Activated T-helper 2 cell treated with anti-CD3 and anti-CD28 coated beads, Interferon-gamma antibody, Interleukin-2, Interleukin-4, amounts not matched to agents 10 μg/mL and 5 μg/mL and 100 μg/mL, durations not matched to agents 14 hours and 24 hours and 36 hours (primary cell): ENCODE results near the gene KYNU. TPM values are rescaled to one million over a fixed set of nuclear protein-coding genes. Genes with fewer than 3 reads are reported as not detected.
"Not testable (repeated sequence)": the region's sequence is repeated elsewhere in the genome, so short reads cannot be mapped to it uniquely, and the experiment has no call there.

ENCODE experiments used
- DNase-seq: peaks from one replicate; pipeline ENCODE4 v3.0.0; 2021; ENCODE audit warnings: low spot score
- H3K27ac Mint-ChIP-seq: one replicate; pipeline ENCODE4 v1.8.0; 2021; ENCODE audit warnings: mixed read lengths
- H3K27me3 Mint-ChIP-seq: one replicate; pipeline ENCODE4 v1.8.0; 2021; ENCODE audit warnings: low read depth, mixed read lengths
- H3K36me3 Mint-ChIP-seq: one replicate; pipeline ENCODE4 v1.8.0; 2021; ENCODE audit warnings: low read depth, mixed read lengths
- H3K4me1 Mint-ChIP-seq: one replicate; pipeline ENCODE4 v1.8.0; 2021; ENCODE audit warnings: low read depth, mixed read lengths
- H3K4me3 Mint-ChIP-seq: one replicate; pipeline ENCODE4 v1.8.0; 2021; ENCODE audit warnings: low read depth, mild to moderate bottlenecking, moderate library complexity, mixed read lengths
- H3K9me3 Mint-ChIP-seq: one replicate; pipeline ENCODE4 v1.8.0; 2021; ENCODE audit warnings: mixed read lengths
- intact Hi-C: fragments of 100-400 bp; cut with micrococcal nuclease; formaldehyde crosslinking; loops from one replicate; pipeline ENCODE4 v1.15.1; 2023
- total RNA-seq: library from RNA; stranded (reverse); gene quantifications from 2 replicates; pipeline ENCODE4 v1.2.3, GENCODE V29; 2022

The KYNU gene
- total RNA-seq, 1 donor from 2014 or later: not detected

DNA sequence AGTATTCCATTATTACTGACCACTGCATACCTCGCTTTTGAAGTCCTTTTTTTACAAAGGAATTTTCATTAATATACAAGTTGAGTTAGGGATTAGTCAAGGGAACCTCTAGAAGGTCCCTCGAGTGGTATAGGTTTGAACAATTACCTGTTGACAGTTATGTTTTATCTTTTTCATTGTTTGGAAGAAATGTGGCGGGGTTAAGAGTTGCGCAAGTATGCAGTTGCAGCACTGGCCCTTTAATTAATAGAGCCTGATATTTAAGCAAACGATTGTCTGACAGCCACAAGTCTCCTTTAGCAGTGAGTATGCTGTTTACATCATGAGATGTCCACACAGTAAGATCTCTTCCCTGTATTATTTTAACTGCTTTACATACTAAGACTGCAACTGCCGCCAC lies 24.3 kb downstream of the KYNU start:
- DNase-seq: no peak
- Mint-ChIP-seq H3K36me3 (no peaks in the 10 kb centered on the region), H3K27ac (no peak overlapping the region), H3K4me1 (no peaks in the 10 kb centered on the region), H3K4me3 (no peak overlapping the region), H3K9me3 (no peaks in the 10 kb centered on the region), H3K27me3 (no peaks in the 10 kb centered on the region)
- intact Hi-C loops: no loop called here

DNA sequence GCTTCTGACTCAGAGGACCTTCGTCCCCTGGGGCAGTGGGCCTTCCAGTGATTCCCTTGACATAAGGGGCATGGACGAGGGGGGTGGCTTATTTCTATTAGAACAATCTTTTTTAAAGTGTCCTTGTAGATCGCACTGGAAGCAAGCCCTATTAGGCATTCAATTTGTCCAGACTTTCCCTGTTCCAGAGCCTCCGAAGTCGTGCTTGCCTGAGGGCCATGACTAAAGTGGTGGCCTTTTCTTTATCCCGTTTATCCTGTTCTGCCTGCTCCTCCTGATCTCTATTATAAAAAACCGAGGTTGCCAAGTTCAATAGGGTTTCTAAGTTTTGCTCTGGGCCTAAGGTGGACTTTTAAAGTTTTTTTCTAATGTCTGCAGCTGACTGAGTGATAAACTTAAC lies 26.3 kb downstream of the KYNU start:
- not testable (repeated sequence) for H3K4me1 Mint-ChIP-seq, H3K4me3 Mint-ChIP-seq, H3K36me3 Mint-ChIP-seq

DNA sequence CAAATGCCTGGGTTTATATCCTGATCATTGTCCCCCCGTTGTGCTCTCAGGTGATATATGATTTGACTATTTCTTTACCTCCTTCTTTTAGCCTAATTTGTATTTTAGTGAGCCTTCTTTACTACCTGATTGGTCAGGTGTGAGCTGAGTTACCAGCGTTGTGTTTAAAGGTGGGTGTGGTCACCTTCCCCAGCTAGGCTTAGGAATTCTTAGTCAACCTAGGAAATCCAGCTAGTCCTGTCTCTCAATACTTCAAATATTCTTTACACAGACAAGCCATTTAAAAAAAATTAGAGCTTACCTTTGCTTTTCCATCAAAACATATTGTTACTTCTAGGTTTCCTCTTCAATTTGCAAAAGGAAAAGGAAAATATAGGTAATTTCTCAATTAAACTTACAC lies 30.2 kb downstream of the KYNU start:
- Mint-ChIP-seq H3K9me3 (no peaks in the 10 kb centered on the region), H3K4me3 (no peak overlapping the region), H3K27ac (no peak overlapping the region), H3K27me3 (no peaks in the 10 kb centered on the region), H3K4me1 (no peaks in the 10 kb centered on the region), H3K36me3 (no peaks in the 10 kb centered on the region)
- intact Hi-C loops: no loop called here
- DNase-seq: no peak

More for the DNA sequence above, 26.3 kb downstream of the KYNU start:
- H3K9me3 Mint-ChIP-seq, DNase-seq, intact Hi-C loops, H3K27ac Mint-ChIP-seq, H3K27me3 Mint-ChIP-seq: not testable (repeated sequence)

DNA sequence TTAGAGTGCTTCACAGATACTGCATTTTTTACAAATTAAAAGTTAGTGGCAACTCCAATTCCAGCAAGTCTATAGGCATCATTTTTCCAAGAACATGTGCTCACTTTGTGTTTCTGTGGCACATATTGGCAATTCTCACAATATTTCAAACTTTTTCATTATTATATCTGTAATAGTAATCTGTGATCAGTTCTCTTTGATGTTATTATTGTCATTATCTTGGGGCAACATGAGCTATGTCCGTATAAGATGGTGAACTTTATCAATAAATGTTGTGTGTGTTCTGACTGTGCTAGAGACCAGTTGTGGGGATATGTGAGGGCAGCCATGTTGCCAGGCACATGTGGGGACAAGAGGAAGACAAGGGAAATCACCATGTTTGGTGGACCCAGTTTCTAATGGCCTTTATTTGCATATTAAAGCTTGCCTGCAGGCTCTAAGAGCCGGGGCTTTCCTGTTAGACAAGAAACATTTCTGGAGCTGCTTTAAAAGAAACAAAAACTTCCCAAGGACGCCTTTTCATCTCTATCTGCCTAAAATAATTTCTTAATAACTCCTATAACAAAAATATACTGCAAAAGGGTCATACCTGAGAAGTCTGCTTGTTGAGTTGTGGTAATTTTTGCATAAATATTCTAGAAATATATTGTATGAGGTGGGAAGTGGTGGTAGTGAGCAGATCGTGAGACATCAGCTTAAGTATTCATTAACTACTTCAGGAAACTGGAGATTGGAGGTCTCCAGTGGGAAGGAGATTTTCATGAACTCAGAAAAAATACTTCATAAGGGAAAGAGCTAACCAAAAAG lies 37.2 kb downstream of the KYNU start:
- no peak overlapping the region for H3K27ac Mint-ChIP-seq

DNA sequence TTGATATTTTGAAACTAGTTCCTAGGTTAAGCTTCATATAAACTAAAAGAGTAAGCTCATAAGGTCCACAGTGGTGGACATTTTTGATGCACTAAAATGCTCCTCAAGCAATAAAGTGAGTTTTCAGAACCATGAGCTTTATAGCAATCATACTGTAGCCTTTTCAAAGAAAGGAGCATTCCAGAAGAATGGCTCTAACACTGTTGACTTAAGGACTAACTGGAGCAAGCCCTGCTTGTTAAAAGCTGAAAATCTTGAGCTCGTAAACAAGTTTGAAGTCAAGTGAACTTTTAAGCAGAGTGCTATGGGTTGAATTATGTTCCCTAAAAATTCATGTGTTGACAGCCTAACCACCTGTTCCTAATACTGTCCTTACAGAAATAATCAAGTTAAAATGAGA lies 38.0 kb downstream of the KYNU start:
- Mint-ChIP-seq H3K9me3 (no peaks in the 10 kb centered on the region), H3K4me1 (no peaks in the 10 kb centered on the region), H3K36me3 (no peaks in the 10 kb centered on the region), H3K4me3 (no peak overlapping the region), H3K27ac (no peak overlapping the region), H3K27me3 (no peaks in the 10 kb centered on the region)
- DNase-seq: no peak
- intact Hi-C loops: no loop called here

More for the DNA sequence above, 37.2 kb downstream of the KYNU start:
- no peak overlapping the region for H3K4me3 Mint-ChIP-seq
- no peak for DNase-seq
- H3K4me1 Mint-ChIP-seq: no peaks in the 10 kb centered on the region
- no peaks in the 10 kb centered on the region for H3K27me3 Mint-ChIP-seq
- no peaks in the 10 kb centered on the region for H3K36me3 Mint-ChIP-seq
- intact Hi-C loops: no loop called here
- H3K9me3 Mint-ChIP-seq: no peaks in the 10 kb centered on the region

DNA sequence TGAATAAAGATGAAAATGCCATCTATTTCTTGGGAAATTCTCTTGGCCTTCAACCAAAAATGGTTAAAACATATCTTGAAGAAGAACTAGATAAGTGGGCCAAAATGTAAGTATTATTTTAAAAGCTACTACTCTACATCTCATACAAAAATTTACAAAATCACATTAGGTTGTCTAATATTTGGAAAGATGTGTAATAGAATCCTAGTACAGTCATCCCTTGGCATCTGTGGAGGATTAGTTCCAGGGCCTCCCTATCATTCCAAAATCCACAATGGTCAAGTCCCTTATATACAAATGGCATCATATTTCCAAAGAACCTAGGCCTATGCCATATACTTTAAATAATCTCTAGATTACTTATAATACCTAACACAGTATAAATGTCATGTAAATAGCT lies 41.2 kb downstream of the KYNU start:
- no peaks in the 10 kb centered on the region for H3K36me3 Mint-ChIP-seq
- intact Hi-C loops: no loop called here
- no peak for DNase-seq
- peaks cover 3% of the 10 kb centered on the region for H3K27me3 Mint-ChIP-seq
- no peak overlapping the region for H3K4me3 Mint-ChIP-seq
- H3K27ac Mint-ChIP-seq: no peak overlapping the region
- no peaks in the 10 kb centered on the region for H3K4me1 Mint-ChIP-seq
- no peaks in the 10 kb centered on the region for H3K9me3 Mint-ChIP-seq

DNA sequence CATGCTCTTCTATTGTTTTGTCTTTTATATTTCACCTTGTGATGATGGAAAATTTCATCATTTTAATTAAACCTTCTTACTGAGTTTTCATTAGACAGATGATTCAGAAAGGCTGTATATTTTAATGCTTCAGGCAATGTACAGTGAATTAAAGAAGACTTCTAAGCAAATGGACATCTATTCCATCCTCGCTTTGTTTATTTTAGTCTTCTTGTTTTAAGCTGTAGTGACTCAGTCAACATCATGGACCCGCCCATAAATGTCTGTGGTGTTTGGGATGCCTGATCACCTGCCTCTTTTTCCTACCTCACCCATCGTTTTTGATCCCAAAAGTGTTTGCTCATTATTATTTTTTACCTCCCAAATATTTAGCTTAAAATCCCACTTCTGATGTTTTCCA lies 43.1 kb downstream of the KYNU start:
- H3K27ac Mint-ChIP-seq: no peak overlapping the region
- H3K4me3 Mint-ChIP-seq: no peak overlapping the region
- H3K9me3 Mint-ChIP-seq: no peaks in the 10 kb centered on the region
- no peaks in the 10 kb centered on the region for H3K4me1 Mint-ChIP-seq
- intact Hi-C loops: no loop called here
- no peaks in the 10 kb centered on the region for H3K36me3 Mint-ChIP-seq
- DNase-seq: no peak
- H3K27me3 Mint-ChIP-seq: peaks cover 3% of the 10 kb centered on the region

DNA sequence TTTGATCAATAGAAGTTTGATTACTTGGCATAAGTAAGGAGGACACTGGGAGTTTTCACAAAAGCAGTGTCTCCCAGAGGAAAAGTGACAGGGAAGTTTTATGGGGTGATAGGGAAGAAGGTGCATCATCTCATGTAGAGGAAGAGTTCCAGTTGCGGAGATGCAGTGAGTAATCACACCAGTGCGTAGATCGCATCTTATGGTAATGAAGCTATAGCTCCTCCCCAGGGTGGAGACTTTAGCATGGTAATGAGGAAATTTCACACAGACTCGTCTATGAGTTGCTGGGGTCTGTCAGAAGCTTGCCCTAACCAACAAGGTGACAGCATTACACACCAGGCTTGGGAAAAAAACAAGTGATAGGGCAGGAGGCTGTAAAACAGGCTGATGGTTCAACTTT lies 49.0 kb downstream of the KYNU start:
- no peaks in the 10 kb centered on the region for H3K9me3 Mint-ChIP-seq
- H3K4me1 Mint-ChIP-seq: no peaks in the 10 kb centered on the region

DNA sequence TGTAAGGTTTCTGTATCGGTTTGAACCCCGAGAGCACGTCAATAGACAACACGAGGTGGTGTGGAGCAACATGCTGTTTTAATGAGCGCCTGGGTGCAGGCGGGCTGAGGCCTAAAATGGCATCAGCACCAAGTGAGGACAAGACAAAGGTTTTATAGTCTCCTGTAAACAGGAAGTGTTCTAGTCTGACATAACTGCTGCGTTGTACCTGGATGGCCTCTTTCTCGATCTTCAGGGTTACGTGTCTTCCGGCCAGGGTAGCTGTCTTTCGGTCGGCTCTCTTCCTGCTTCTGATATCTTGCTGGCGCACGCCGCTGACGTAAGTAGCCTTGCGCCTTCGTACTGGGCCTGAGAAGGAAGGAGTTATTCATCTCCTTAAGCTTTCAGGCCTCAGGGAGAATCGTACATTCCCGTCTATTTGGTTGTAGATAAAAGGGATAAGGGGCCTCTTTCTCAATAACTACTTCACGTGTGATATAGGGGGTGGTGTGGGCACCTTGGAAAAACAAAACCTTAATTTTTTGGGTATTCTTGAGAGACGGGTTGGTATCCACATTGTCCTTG lies 53.5 kb downstream of the KYNU start:
- no peaks in the 10 kb centered on the region for H3K4me1 Mint-ChIP-seq
- intact Hi-C loops: no loop called here
- H3K4me3 Mint-ChIP-seq: no peak overlapping the region

More for the DNA sequence above, 49.0 kb downstream of the KYNU start:
- Mint-ChIP-seq H3K36me3 (no peaks in the 10 kb centered on the region), H3K27ac (no peak overlapping the region), H3K4me3 (no peak overlapping the region), H3K27me3 (peaks cover 3% of the 10 kb centered on the region)
- intact Hi-C loops: no loop called here
- DNase-seq: no peak

DNA sequence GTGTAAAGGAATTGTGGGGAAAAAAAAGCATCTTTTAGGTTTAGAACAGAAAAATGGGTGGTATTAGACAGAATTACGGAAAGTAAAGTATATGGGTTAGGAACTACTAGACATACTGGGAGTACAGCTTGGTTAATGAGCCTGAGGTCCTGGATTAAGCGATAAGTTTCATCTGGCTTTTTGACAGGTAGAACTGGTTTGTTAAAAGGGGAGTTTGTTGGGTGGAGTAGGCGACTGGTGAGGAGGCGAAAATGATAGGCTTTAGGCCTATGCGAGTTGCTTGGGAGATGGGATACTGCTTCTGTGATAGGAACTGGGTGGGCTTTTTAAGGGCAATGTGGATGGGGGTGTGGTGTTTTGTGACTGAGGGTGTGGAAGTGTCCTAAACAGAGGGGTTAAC lies 56.5 kb downstream of the KYNU start:
- Mint-ChIP-seq H3K27ac (no peak overlapping the region), H3K4me1 (no peaks in the 10 kb centered on the region), H3K4me3 (no peak overlapping the region), H3K36me3 (no peaks in the 10 kb centered on the region), H3K9me3 (no peaks in the 10 kb centered on the region), H3K27me3 (no peaks in the 10 kb centered on the region)
- intact Hi-C loops: no loop called here
- DNase-seq: no peak

More for the DNA sequence above, 53.5 kb downstream of the KYNU start:
- no peaks in the 10 kb centered on the region for H3K9me3 Mint-ChIP-seq
- no peaks in the 10 kb centered on the region for H3K36me3 Mint-ChIP-seq
- H3K27me3 Mint-ChIP-seq: no peaks in the 10 kb centered on the region
- H3K27ac Mint-ChIP-seq: no peak overlapping the region
- DNase-seq: no peak

DNA sequence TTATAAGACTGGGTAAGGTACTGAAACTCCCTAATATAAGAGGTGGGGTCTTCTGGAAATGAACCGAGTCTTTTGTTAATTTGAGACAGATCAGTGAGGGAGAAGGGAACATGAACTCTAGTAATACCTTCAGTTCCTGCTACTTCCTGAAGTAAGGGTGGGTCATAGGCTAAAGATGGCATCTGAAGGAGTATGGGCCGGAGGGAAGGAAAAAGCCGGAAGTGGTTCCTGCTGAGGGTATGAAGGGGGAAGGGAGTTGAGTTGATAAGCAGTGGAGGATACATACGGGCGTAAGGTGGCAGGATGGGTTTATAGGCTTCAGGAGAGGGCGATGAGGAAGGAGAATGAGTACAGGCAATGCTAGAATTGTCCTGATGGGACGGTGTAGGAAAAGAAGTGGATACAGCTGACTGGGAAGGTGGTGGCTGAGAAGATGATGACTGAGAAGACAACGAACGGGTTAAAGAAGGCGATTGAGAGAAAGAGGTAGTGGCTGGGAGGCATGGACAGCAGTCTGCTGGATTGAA lies 58.2 kb downstream of the KYNU start:
- intact Hi-C loops: no loop called here
- no peak overlapping the region for H3K27ac Mint-ChIP-seq
- H3K4me1 Mint-ChIP-seq: no peaks in the 10 kb centered on the region
- no peaks in the 10 kb centered on the region for H3K36me3 Mint-ChIP-seq
- no peak overlapping the region for H3K4me3 Mint-ChIP-seq
- no peak for DNase-seq
- no peaks in the 10 kb centered on the region for H3K9me3 Mint-ChIP-seq
- no peaks in the 10 kb centered on the region for H3K27me3 Mint-ChIP-seq

DNA sequence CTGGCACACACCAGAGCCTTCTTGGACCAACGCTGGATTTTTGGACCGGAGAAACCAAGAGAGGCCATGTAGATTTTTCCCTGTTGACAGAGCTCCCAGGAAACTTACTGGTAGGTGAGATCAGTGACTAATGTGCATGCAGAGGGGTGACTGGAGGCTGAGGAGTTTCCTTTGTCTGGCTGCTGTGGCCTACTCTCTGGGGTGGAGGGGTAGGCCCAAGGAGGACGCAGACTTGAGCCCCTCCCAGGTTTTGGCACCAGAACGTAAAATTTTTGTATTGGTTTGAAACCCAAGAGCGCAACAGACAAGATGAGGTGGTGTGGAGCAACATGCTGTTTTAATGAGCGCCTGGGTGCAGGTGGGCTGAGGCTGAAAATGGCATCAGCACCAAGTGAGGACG lies 59.2 kb downstream of the KYNU start:
- Mint-ChIP-seq H3K4me3 (no peak overlapping the region), H3K27ac (no peak overlapping the region), H3K9me3 (no peaks in the 10 kb centered on the region), H3K36me3 (no peaks in the 10 kb centered on the region), H3K4me1 (no peaks in the 10 kb centered on the region), H3K27me3 (no peaks in the 10 kb centered on the region)
- no peak for DNase-seq
- intact Hi-C loops: no loop called here

DNA sequence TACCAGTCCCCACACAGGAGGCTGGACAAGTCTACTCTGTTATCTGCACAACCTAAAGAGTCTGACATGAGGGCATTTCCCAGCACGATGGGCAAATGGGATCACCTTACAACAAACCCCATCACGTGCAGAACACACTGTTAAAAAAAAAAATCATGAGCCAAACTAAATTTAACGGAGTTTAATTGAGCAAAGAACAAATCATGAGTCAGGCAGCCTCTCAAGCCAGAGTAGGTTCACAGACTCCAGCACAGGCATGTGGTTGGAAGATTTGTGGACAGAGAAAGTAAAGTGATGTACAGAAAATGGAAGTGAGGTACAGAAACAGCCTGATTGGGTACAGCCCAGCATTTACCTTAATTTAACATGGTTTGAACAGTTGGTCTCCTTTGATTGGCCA lies 59.9 kb downstream of the KYNU start:
- H3K27me3 Mint-ChIP-seq: peaks cover under 1% of the 10 kb centered on the region
- DNase-seq: no peak
- intact Hi-C loops: no loop called here
- no peak overlapping the region for H3K27ac Mint-ChIP-seq
- H3K9me3 Mint-ChIP-seq: no peaks in the 10 kb centered on the region
- no peak overlapping the region for H3K4me3 Mint-ChIP-seq
- no peaks in the 10 kb centered on the region for H3K36me3 Mint-ChIP-seq
- no peaks in the 10 kb centered on the region for H3K4me1 Mint-ChIP-seq
